Fibroblast of lung (primary cell): ENCODE data around the gene METTL16. TPM values are rescaled to one million over a fixed set of nuclear protein-coding genes. Genes with fewer than 3 reads are reported as not detected.
"Not testable (repeated sequence)": the region's sequence is repeated elsewhere in the genome, so short reads cannot be mapped to it uniquely, and the experiment has no call there.

Experiments used
- DNase-seq, 2 donors: peaks; one replicate each; pipeline versions ENCODE4 v3.0.0 to v3.0.0-alpha.2; 2010; ENCODE audit warnings: low read depth in 2 of 2
- H2AFZ ChIP-seq: 2 replicates; pipeline ENCODE4 v1.5.1; 2012; ENCODE audit warnings: low read length, control low read depth, inconsistent platforms
- H3K27ac ChIP-seq: 2 replicates; pipeline ENCODE4 v1.5.1; 2011; ENCODE audit warnings: low read length, control low read depth; ENCODE audit not compliant: insufficient read depth
- H3K27me3 ChIP-seq: 2 replicates; pipeline ENCODE4 v1.5.1; 2011; ENCODE audit warnings: mild to moderate bottlenecking, low read length; ENCODE audit not compliant: control insufficient read depth, insufficient read depth
- H3K36me3 ChIP-seq: 2 replicates; pipeline ENCODE4 v1.5.1; 2011; ENCODE audit warnings: low read length; ENCODE audit not compliant: control insufficient read depth, insufficient read depth
- H3K4me1 ChIP-seq: 2 replicates; pipeline ENCODE4 v1.5.1; 2011; ENCODE audit warnings: low read length; ENCODE audit not compliant: control insufficient read depth, insufficient read depth; ENCODE audit errors: extremely low read depth
- H3K4me2 ChIP-seq: 2 replicates; pipeline ENCODE4 v1.5.1; 2011; ENCODE audit warnings: low read length, control low read depth; ENCODE audit not compliant: insufficient read depth; ENCODE audit errors: extremely low read depth
- H3K4me3 ChIP-seq, 4 experiments: fragments of 200-600 bp in 1 of 4; sonication (generic) in 1 of 4; replicated peaks in 1 of 4; 2 replicates each; pipeline ENCODE4 v1.5.1; 2011 to 2016; ENCODE audit warnings: low read length in 4 of 4, low read depth in 3 of 4, mild to moderate bottlenecking in 3 of 4, control low read depth in 2 of 4, inconsistent platforms in 1 of 4, mixed read lengths in 1 of 4; ENCODE audit not compliant: insufficient read depth in 1 of 4; ENCODE audit errors: control extremely low read depth in 1 of 4
- H3K79me2 ChIP-seq: 2 replicates; pipeline ENCODE4 v1.5.1; 2012; ENCODE audit warnings: mild to moderate bottlenecking, low read length, inconsistent platforms; ENCODE audit not compliant: control insufficient read depth, insufficient read depth
- H3K9ac ChIP-seq: 2 replicates; pipeline ENCODE4 v1.5.1; 2011; ENCODE audit warnings: mild to moderate bottlenecking, low read length, control low read depth; ENCODE audit not compliant: insufficient read depth
- H3K9me3 ChIP-seq: 2 replicates; pipeline ENCODE4 v1.5.1; 2012; ENCODE audit warnings: low read depth, low read length; ENCODE audit not compliant: control insufficient read depth, insufficient read depth
- H4K20me1 ChIP-seq: 2 replicates; pipeline ENCODE4 v1.5.1; 2011; ENCODE audit warnings: low read length; ENCODE audit not compliant: control insufficient read depth, insufficient read depth; ENCODE audit errors: extremely low read depth
- CTCF ChIP-seq, 2 donors: IDR thresholded peaks in 1 of 2; conservative IDR thresholded peaks in 1 of 2; 1 replicate in 1 of 2; 2 replicates in 1 of 2; pipeline ENCODE4 v1.5.1; 2011 to 2012; ENCODE audit warnings: low read length in 2 of 2, control low read depth in 1 of 2, inconsistent platforms in 1 of 2, low read depth in 1 of 2, mild to moderate bottlenecking in 1 of 2
- EZH2 ChIP-seq: IDR thresholded peaks from 2 replicates; pipeline ENCODE4 v1.5.1; 2012; ENCODE audit warnings: low read length, control low read depth, mild to moderate bottlenecking; ENCODE audit errors: missing control alignments
- polyA plus RNA-seq, 2 donors: library from polyadenylated mRNA; depleted of rRNA in 1 of 2; stranded (reverse) in 1 of 2; unstranded in 1 of 2; fragments of >200 nt; gene quantifications; 2 replicates each; pipeline ENCODE4 v1.2.1, GENCODE V29; 2011 to 2012; ENCODE audit warnings: missing spikeins in 1 of 2
- total RNA-seq: library from RNA; depleted of rRNA; stranded (reverse); fragments of >200 nt; gene quantifications from 2 replicates; pipeline ENCODE4 v1.2.1, GENCODE V29; 2014

The METTL16 gene
- total and polyA plus RNA-seq, 2 donors (not counting 1 experiment from before 2014, with no cell fraction given), result 12.2 to 13.4 TPM

GRCh38 chr17:2510559-2510958 is 1.1 kb downstream of the METTL16 start:
- Histone ChIP-seq H4K20me1 (no peaks in the 10 kb centered on the region), H3K27ac (peak overlapping the region; percentile 95), H3K4me1 (peaks cover 5% of the 10 kb centered on the region), H3K27me3 (no peaks in the 10 kb centered on the region), H3K36me3 (no peaks in the 10 kb centered on the region), H3K79me2 (peaks cover 26% of the 10 kb centered on the region), H3K4me3 (peak overlapping the region; percentile 73 to 94 (median 88)), H3K9ac (peak overlapping the region; percentile 57), H3K9me3 (no peaks in the 10 kb centered on the region), H2AFZ (no peak overlapping the region), H3K4me2 (peak overlapping the region; percentile 81)
- TF ChIP-seq CTCF (conservative IDR thresholded peaks at IDR 0.05 in 1 of 2, IDR thresholded peaks at IDR 0.05 in 1 of 2; ENCODE audit: low read depth in 1 of 2, low read length in 2 of 2), result no peak
- TF ChIP-seq EZH2, result no peak
- no peak for DNase-seq

GRCh38 chr17:2508035-2508434 is 3.7 kb downstream of the METTL16 start:
- H3K79me2 ChIP-seq, result peaks cover 37% of the 10 kb centered on the region
- H3K9me3 ChIP-seq, result no peaks in the 10 kb centered on the region
- no peaks in the 10 kb centered on the region for H4K20me1 ChIP-seq
- no peak for DNase-seq
- H3K36me3 ChIP-seq, result no peaks in the 10 kb centered on the region
- H3K27me3 ChIP-seq, result no peaks in the 10 kb centered on the region
- no peak overlapping the region for H3K27ac ChIP-seq
- TF ChIP-seq CTCF (conservative IDR thresholded peaks at IDR 0.05 in 1 of 2, IDR thresholded peaks at IDR 0.05 in 1 of 2; ENCODE audit: low read depth in 1 of 2, low read length in 2 of 2) (no peak), EZH2 (no peak)
- H3K4me1 ChIP-seq, result peaks cover 5% of the 10 kb centered on the region
- H2AFZ ChIP-seq, result no peak overlapping the region
- H3K4me3 ChIP-seq, result no peak overlapping the region
- no peak overlapping the region for H3K4me2 ChIP-seq
- no peak overlapping the region for H3K9ac ChIP-seq

- H2AFZ ChIP-seq, H3K4me1 ChIP-seq, H3K36me3 ChIP-seq: not testable (repeated sequence)
Measured at GRCh38 chr17:2507015-2507414, 4.7 kb downstream of the METTL16 start.

More at GRCh38 chr17:2507015-2507414, 4.7 kb downstream of the METTL16 start:
- not testable (repeated sequence) for H3K9ac ChIP-seq, H3K27ac ChIP-seq, H3K9me3 ChIP-seq, DNase-seq, H4K20me1 ChIP-seq, H3K4me2 ChIP-seq, H3K4me3 ChIP-seq, H3K27me3 ChIP-seq
- H3K79me2 ChIP-seq, result peaks cover 39% of the 10 kb centered on the region
